NCI-H82 treated with DMSO at 0.1 percent for 48 hours (cell line): ENCODE data around the gene RNF223.
"Not testable (repeated sequence)": the region's sequence is repeated elsewhere in the genome, so short reads cannot be mapped to it uniquely, and the experiment has no call there.

ENCODE experiments used
- DNase-seq: peaks from one replicate; lab custom pipeline; 2025; ENCODE audit not compliant: unreplicated experiment; lab: John Stamatoyannopoulos, UW

RNF223 gene

DNA sequence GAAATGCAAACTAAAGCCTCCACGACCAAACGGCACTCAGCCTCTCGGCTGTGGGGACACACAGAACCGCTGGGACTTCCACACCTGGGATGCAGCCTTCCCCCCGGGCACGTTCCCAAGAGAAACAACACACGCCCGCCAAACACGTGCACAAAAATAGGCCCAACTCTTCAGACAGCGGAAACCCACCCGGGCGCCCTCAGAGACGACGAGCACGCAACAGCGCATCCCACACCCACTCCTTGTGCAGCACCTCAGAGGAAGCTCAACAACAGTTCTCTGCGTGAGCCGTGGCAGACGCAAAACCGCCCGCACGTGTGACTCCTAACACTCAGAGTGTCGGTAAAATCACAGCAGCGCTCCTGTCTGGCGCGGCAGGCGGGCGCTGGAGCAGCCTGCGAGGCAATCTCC lies 36.5 kb upstream of the RNF223 start:
- no peak for DNase-seq

DNA sequence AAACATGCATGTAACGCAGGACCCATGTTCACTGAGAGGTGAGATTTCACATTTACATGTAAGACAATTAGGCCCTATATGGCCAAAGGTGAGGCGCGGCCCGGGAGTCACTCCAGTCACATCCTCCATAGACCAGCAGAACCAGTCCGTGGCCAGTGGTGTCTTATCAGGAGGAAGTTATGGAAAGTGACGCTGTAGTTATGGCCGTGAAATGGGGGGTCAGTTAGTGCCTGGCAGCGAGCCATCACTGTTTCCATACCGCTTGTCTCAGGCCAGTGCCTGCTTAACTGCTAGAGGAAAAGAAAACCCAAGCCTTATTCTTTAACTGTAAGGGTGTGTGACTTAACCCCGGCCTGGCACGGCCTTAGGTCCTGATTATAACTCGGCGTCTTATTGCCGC lies 35.6 kb upstream of the RNF223 start:
- no peak for DNase-seq

DNA sequence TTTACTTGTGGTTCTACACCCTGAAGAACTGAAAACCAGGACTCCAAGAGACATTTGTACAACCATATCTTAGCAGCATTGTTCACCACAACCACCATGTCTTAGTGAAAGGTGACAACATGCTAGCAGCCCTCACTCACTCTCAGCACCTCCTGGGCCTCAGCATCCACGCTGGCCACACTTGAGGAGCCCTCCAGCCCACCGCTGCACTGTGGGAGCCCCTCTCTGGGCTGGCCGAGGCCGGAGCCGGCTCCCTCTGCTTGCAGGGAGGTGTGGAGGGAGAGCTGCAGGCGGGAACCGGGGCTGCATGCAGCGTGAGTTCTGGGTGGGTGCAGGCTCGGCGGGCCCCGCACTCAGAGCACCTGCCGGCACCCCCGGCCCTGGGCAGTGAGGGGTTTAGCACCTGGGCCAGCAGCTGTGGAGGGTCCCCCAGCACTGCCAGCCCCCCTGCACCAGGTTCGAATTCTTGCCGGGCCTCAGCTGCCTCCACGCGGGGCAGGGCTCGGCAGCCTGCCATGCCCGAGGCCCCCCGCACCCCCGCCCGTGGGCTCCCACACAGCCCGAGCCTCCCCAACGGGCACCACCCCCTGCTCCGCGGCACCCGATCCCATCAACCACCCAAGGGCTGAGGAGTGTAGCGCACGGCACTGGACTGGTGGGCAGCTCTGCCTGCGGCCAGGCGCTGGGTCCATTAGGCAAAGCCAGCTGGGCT lies 32.6 kb upstream of the RNF223 start:
- DNase-seq: no peak

DNA sequence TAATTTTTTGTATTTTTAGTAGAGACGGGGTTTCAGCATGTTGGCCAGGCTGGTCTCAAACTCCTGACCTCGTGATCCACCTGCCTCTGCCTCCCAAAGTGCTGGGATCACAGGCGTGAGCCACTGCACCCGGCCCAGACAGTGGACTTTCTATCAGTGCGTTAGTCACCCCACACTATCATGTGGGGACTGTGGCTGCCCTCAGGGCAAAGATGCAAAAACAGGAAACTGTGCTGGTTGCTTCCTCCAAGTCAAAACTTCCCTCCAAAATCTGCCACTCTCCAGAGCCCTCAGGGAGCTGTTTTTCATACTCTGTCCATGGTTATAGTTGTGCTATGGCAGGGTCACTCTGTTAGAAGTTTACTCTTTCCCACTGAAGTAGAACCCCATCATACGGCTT lies 30.0 kb upstream of the RNF223 start:
- not testable (repeated sequence) for DNase-seq

DNA sequence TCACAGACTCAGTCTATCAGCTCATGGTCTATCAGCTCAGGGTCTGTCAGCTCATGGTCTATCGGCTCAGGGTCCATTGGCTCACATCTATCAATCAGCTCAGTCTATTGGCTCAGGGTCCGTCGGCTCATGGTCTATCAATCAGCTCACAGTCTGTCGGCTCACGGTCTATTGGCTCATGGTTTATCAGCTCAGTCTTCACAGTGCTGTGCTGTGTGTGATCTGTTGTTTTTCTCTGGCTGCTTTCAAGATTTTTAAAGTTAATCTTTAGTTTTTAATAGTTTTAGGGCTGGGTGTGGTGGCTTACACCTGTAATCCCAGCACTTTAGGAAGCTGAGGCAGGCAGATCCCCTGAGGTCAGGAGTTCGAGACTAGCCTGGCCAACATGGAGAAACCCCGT lies 27.4 kb upstream of the RNF223 start:
- no peak for DNase-seq

DNA sequence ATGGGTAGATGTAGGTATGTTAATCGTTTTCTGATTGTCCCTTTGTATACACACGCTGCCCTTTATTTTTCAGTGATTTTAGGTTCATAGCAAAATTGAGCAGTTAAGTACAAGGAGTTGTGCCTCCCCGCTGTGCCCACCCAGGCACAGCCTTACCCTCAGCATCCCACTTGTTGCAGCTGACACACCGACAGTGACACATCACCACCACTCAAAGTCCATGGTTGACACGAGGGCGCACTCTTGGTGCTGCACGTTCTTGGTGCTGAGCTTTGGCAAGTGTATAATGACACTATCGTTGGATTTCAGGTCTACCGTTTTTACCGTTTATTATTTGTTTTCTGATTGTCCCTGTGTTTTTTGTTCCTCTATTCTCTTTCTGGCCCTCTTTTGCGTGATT lies 26.2 kb upstream of the RNF223 start:
- DNase-seq: no peak

DNA sequence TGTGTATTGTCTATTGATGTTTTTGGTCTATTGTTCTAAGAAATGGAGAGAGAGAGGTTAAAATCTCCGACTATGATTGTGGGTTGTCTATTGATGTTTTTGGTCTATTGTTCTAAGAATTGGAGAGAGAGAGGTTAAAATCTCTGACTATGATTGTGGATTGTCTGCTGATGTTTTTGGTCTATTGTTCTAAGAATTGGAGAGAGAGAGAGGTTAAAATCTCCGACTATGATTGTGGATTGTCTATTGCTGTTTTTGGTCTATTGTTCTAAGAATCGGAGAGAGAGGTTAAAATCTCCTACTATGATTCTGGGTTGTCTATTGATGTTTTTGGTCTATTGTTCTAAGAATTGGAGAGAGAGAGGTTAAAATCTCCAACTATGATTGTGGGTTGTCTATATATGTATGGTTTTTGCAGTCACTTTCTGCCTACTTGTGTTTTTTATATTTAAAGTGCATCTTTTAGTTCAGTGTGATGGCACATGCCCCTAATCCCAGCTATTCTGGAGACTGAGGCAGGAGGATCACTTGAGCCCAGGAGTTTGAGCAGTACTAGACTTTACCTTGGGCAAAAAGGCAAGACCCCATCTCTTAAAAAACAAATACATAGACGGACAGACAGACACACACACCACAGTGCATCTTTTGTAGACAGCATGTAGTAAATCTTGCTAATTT lies 25.5 kb upstream of the RNF223 start:
- no peak for DNase-seq

DNA sequence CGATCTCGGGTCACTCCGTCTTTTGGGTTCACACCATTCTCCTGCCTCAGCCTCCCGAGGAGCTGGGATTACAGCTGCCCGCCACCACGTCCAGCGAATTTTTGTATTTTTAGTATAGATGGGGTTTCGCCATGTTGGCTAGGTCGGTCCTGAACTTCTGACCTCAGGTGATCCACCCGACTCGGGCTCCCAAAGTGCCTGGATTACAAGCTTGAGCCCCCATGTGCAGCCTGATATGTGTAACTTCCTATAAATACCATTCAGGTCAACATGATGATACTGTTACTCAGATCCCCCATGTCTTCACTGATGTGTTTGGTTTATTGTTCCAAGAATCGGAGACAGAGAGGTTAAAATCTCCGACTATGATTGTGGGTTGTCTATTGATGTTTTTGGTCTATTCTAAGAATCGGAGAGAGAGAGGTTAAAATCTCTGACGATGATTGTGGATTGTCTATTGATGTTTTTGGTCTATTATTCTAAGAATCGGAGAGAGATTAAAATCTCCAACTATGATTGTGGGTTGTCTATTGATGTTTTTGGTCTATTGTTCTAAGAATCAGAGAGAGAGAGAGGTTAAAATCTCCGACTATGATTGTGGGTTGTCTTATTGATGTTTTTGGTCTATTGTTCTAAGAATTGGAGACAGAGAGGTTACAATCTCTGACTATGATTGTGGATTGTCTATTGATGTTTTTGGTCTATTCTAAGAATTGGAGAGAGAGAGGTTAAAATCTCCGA lies 24.7 kb upstream of the RNF223 start:
- no peak for DNase-seq

DNA sequence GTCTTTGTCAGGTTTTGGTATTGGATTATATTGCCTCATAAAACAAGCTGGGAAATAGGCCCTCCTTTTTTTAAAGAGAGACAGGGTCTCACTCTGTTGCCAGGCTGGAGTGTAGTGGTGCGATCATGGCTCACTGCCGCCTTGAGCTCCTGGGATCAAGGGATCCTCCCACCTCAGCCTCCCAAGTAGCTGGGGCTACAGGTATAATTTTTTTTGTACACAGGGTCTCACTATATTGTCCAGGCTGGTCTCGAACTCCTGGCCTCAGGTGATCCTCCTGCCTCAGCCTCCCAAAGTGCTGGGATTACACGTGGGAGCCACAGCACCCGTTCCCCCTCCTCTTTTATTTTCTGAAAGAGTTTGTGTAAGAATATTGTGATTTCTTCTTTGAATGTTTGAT lies 22.0 kb upstream of the RNF223 start:
- not testable (repeated sequence) for DNase-seq

DNA sequence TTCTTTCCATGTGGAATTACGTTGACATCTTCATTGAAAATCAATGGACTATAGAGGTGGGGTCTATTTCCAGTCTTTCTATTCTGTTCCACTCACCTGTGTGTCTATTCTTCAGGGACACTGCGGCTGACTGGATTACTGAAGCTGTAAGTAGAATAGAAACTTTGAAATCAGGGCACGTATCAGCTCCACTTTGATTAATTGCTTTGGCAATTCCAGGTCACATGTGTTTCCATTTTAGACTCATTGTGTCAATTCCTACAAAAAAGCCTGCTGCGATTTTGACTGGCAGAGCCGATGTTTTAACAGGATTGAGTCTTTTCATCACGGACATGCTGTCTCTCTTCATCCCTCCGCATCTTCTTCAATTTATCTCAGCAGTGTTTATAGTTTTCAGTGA lies 20.9 kb upstream of the RNF223 start:
- no peak for DNase-seq

DNA sequence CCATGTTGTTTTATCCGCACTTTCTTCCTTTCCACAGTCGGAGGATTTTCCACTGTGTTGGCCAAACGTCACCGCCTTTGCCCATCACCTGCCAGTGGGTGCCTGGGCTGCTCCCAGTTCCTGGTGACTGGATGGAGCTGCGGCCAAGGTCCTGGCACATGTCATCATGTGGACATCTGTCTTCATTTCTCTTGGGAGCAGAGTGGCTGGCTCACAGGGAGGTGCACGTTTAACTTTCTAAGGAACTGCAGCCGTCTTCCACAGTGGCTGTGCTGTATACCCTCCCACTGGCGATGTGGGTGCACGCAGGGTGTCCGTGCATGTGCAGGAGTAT lies 19.5 kb upstream of the RNF223 start:
- DNase-seq: no peak

DNA sequence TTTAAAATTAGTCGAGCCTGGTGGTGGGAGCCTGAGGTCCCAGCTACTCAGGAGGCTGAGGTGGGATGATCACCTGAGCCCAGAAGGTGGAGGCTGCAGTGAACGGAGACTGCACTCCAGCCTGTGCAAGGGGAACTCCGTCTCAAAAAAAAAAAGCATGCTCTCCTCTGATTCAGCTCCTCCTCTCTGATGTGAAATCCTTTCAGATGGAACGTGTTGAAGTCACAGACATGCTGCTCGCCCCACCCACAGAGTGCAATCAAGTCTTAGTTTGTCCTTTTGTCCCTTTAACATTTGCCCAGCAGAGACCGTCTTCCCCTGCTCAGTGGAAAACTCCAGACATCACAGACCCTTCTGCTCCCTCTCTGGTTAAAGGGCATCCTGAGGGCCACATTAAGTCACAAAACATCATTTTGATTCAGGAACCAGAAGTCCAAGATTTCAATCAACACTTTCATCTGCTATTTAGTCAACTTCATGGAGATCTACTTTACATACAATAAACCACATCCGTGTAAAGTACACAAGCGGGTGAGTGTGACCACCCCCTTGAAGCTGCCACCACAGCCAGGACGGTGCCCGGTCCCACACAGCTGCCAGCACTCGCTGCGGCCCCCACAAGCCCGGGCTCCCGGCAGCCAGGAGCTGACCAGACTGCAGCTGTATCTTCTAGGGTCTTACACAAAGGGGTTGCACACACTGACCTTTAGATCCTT lies 18.9 kb upstream of the RNF223 start:
- no peak for DNase-seq

DNA sequence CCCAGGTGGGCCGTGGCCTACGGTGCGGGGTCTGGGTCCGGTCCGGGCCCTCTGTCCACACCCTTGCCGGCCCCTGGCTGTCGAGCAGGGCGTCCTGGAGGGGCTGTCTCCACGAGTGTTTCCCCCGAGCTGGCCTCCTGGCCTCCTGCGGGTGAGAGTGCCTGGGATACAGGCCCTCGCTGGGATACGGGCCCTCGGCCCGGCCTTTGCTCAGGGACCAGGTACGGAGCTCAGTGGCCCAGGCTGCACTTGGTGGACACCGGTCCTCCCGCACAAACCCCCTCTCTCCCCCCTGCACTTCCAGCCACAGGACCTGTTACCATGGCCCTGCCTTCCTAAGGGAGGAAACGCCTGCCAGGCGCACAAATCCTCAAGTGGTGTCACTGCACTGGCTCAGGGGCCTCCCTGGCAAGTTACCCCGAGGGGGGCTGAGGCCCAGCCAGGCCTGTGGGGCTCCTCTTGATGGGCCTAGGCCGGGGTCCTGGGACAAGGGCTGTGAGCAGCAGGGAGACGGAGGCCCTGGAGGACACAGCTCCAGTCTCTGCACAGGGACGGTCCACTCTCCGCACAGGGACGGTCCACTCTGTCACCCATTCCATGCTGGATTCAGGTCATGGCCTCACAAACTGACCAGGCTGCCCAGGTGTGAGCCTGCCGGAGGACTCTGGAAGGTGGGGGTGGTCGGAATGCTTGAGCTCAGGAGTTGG lies 18.2 kb upstream of the RNF223 start:
- no peak for DNase-seq

DNA sequence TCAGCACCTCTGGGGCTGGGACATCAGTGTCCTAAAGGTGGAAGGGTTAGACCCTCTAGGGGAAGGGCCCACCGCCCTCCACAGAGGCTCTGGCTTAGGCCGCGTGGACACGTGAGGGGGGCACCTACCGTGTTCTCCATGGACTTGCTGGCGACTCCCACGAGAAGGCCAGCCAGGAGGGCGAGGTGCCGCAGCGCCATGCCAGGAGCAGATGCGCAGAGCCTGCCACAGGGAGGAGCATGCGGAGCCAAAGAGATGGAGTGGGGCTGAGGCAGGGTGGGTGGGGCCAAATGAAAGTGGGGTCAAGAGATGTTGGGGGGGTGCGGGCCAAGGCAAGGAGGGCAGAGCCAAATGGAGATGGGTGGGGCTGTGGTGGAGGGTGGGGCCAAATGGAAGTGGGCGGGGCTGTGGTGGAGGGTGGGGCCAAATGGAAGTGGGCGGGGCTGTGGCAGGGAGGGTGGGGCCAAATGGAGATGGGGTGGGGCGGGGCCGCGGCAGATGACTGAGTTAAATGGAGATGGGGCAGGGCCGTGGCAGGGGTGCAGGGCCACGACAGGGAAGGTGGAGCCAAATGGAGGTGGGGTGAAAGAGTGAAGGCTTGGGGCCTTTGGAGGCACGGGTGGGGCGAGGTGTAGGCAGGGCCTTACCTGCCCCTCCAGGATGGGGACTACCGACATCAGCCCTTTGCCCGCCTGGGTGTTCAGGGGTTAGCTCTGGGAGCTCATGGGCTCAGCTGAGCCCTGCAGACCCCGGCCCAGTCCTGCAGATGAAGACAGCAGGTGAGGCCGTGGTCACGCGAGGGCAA lies 17.4 kb upstream of the RNF223 start:
- DNase-seq: no peak

DNA sequence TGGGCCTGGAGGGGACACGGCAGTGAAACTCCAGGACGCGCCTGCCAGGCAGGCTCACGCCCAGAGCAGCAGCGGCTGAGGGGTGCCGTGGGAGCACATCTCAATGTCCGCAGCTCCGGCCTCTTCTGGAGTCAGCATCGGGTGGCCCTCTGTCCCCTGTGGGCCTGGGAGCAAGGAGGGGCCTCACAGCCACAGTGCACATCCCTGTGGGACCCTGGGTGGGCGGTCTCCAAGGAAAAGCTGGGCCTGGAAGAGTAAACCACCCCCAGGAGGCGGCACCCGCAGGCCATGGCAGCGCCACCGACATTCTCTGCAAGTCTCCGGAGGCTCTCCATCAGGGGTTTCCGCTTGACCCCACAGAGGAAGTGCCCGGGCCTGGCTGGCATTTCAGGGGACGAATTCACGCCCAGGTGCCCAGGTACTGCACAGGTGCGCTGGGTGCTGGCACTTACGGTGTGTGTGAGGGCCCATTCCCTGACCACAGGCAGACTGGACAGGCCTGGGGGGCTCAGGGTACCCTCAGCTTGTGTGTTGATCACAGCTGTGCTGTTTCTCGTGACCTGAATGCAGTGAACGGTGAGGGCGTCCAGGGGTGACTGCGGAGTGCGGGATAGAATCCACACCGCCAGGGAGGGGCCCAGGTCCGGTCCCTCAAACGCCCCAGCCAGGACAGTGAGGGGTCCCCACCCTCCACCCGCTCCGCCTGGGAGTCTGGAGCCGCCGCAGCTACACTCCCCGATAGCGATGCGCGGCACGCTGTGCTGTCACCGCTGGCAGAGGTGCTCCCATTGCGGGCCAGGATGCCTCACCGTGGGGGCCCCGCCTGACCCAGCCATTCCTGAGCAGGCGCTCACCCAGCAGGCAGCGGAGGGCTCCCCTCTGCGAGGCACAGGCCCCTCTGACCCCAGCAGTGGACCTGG lies 16.6 kb upstream of the RNF223 start:
- DNase-seq: no peak

DNA sequence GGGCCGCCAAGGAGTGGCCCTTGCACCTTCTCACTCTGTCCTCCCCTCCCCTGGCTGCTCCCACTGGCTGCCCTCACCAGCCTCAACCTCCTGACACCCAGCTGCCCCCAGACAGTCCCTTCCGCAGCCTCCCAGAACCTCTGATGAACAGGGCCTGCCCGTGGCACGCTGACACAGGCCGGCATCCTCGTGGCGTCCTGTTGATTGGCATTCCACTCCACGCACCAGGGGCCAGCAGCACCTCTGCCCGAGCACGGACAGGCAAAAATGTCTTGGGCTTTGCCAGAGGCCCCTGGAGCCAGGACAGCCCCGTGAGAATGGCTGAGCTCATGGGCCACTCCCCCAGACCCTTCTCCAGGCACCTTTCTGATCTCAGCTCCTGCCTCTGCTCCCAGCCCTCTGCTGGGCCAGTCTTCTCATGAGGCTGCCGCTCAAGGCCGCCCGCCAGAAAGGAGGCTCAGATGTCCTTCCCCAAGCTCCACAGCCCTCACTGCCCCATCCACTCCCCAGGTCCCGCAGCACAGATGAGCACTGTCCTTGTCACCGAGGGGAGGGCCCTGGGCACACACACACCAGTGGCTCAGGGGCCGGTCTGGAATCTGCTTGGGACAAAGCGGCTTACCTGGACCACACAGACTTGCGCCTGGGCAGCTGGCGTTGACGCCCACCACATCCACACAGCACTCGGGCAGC lies 15.8 kb upstream of the RNF223 start:
- DNase-seq: no peak

DNA sequence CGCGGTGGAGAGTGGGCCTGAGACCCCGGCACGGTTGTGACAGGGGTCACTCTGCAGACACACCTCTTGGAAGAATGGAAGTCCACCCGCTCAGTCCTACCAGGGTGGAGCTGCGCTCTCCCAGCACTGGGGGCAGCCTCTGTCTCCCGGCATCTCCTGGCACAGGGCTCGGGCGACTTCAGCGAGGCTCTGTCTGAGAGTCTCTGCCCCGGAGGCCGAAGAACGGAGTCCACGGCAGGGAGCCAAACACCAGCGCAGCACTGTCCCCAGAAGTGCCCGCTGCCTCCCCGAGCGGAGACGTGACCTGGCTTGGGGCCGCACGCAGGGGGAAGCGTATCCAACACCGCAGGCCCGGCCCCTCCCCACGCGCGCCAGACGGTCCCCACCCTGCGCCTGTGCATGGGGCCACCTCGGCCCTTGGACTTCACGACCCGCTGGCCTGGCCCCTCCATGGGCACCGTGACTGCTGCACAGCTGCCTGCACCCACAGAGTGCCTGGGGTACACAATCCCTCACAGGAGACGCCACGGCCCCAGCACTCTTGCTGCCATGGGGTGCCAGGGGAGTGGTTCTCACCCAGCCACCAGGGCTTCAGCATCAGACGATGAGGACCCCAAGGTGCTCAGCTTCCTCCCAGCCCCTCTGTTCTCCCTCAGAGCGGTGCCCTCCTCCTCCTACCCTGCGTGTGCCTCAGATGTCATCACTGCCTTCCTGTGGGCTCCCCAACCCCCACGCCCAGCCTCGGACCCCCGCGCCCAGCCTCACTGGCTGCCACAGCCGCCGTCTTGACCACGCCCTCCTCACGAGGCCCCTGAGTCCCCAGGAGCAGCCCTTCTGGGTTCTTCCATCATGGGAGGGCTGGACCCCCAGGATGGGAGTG lies 14.9 kb upstream of the RNF223 start:
- DNase-seq: no peak
